Panc1 (cell line): ENCODE results near the gene NT5DC2.

Source experiments
- POLR2AphosphoS5 ChIP-seq: IDR thresholded peaks from 2 replicates; pipeline ENCODE4 v1.6.1; 2012; ENCODE audit warnings: mild to moderate bottlenecking, low read depth, low read length, moderate library complexity
- REST ChIP-seq, 2 experiments: IDR thresholded peaks; 2 replicates each; pipeline ENCODE4 v1.6.1; 2011 to 2012; ENCODE audit warnings: low read depth in 2 of 2, control low read depth in 1 of 2, low read length in 1 of 2, mild to moderate bottlenecking in 1 of 2, moderate library complexity in 1 of 2; ENCODE audit not compliant: insufficient read depth in 1 of 2
- SIN3A ChIP-seq: IDR thresholded peaks from 2 replicates; pipeline ENCODE4 v1.6.1; 2012; ENCODE audit warnings: low read depth, mild to moderate bottlenecking, low read length, moderate library complexity, borderline replicate concordance; ENCODE audit not compliant: insufficient read depth
- TCF7L2 ChIP-seq: IDR thresholded peaks from 2 replicates; pipeline ENCODE4 v1.6.1; 2011; ENCODE audit warnings: mild to moderate bottlenecking, low read depth, low read length, inconsistent platforms
- TF ChIP-seq, protein P1 (sequence below): fragments of 450-650 bp; IDR thresholded peaks from 2 replicates; pipeline ENCODE4 v1.5.1; 2017; ENCODE audit warnings: mild to moderate bottlenecking

- TF ChIP-seq TCF7L2 (no peak), POLR2AphosphoS5 (no peak), SIN3A (no peak), REST (IDR thresholded peaks at IDR 0.05; ENCODE audit: insufficient read depth in 1 of 2, low read depth in 2 of 2, low read length in 1 of 2) (no peak)
- TF ChIP-seq, protein P1, sequence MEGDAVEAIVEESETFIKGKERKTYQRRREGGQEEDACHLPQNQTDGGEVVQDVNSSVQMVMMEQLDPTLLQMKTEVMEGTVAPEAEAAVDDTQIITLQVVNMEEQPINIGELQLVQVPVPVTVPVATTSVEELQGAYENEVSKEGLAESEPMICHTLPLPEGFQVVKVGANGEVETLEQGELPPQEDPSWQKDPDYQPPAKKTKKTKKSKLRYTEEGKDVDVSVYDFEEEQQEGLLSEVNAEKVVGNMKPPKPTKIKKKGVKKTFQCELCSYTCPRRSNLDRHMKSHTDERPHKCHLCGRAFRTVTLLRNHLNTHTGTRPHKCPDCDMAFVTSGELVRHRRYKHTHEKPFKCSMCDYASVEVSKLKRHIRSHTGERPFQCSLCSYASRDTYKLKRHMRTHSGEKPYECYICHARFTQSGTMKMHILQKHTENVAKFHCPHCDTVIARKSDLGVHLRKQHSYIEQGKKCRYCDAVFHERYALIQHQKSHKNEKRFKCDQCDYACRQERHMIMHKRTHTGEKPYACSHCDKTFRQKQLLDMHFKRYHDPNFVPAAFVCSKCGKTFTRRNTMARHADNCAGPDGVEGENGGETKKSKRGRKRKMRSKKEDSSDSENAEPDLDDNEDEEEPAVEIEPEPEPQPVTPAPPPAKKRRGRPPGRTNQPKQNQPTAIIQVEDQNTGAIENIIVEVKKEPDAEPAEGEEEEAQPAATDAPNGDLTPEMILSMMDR: no peak
Observed at GRCh38 chr3:52537726-52538421, 4.2 kb upstream of the NT5DC2 start.
